SU-DHL-6 (cell line): ENCODE data around the gene PPARA.

Experiments
- H2AFZ ChIP-seq: fragments of 200-600 bp; sonication (generic); 2 replicates; pipeline ENCODE4 v1.6.1; 2014; ENCODE audit warnings: low read depth, mild to moderate bottlenecking, moderate library complexity, mixed read lengths, antibody characterized with exemption, low read length; ENCODE audit not compliant: severe bottlenecking
- H3F3A ChIP-seq: fragments of 200-600 bp; shearing (Covaris generic); 2 replicates; pipeline ENCODE4 v1.6.0; 2016; ENCODE audit warnings: antibody characterized with exemption, mild to moderate bottlenecking; ENCODE audit not compliant: insufficient read depth
- H3K27ac ChIP-seq: fragments of 200-600 bp; sonication (generic); 2 replicates; pipeline ENCODE4 v1.5.1; 2016; ENCODE audit warnings: low read depth, mild to moderate bottlenecking, low read length, moderate library complexity, mixed read lengths
- H3K27me3 ChIP-seq: fragments of 200-600 bp; sonication (generic), shearing (Covaris generic); 2 replicates; pipeline ENCODE4 v1.6.0; 2014; ENCODE audit warnings: mild to moderate bottlenecking, low read length
- H3K36me3 ChIP-seq: fragments of 200-600 bp; sonication (generic); 2 replicates; pipeline ENCODE4 v1.6.1; 2014; ENCODE audit warnings: mild to moderate bottlenecking, low read length, mixed read lengths
- H3K4me2 ChIP-seq: fragments of 300-600, 200-600 bp; shearing (Covaris generic), sonication (generic); 2 replicates; pipeline ENCODE4 v1.6.0; 2014; ENCODE audit warnings: low read length, low read depth, mild to moderate bottlenecking; ENCODE audit not compliant: poor library complexity, severe bottlenecking
- H3K4me3 ChIP-seq: fragments of 200-600 bp; sonication (generic); 2 replicates; pipeline ENCODE4 v1.5.1; 2014; ENCODE audit warnings: antibody characterized with exemption, low read length, mild to moderate bottlenecking, mixed read lengths; ENCODE audit not compliant: insufficient read depth, poor library complexity, severe bottlenecking
- H3K79me2 ChIP-seq: fragments of 200-600 bp; sonication (generic); 2 replicates; pipeline ENCODE4 v1.6.1; 2014; ENCODE audit warnings: mild to moderate bottlenecking, low read length, moderate library complexity; ENCODE audit not compliant: insufficient read depth
- H3K9ac ChIP-seq: fragments of 200-600 bp; sonication (generic); 2 replicates; pipeline ENCODE4 v1.7.0; 2014; ENCODE audit warnings: mild to moderate bottlenecking, low read length
- H3K9me2 ChIP-seq: fragments of 200-600 bp; sonication (generic); replicated peaks from 2 replicates; pipeline ENCODE4 v1.6.1; 2014; ENCODE audit warnings: low read length; ENCODE audit not compliant: insufficient read depth
- H3K9me3 ChIP-seq: fragments of 200-600 bp; sonication (generic); 2 replicates; pipeline ENCODE4 v1.6.1; 2014; ENCODE audit warnings: low read length, mixed read lengths; ENCODE audit not compliant: insufficient read depth
- H4K20me1 ChIP-seq: fragments of 200-600 bp; sonication (generic); 2 replicates; pipeline ENCODE4 v1.6.1; 2014; ENCODE audit warnings: low read depth, mild to moderate bottlenecking, antibody characterized with exemption, low read length, moderate library complexity, mixed read lengths
- CTCF ChIP-seq: fragments of 200-600 bp; sonication (generic); IDR thresholded peaks from one replicate; pipeline ENCODE4 v1.5.1; 2017; ENCODE audit warnings: antibody characterized with exemption, mild to moderate bottlenecking, low read length, moderate library complexity; ENCODE audit not compliant: insufficient read depth, poor library complexity, severe bottlenecking
- EZH2phosphoT487 ChIP-seq: fragments of 200-600 bp; sonication (generic), shearing (Covaris generic); conservative IDR thresholded peaks from 2 replicates; pipeline ENCODE4 v1.6.1; 2018; ENCODE audit warnings: mild to moderate bottlenecking, antibody characterized with exemption, low read length, moderate library complexity, mixed read lengths

Gene PPARA

GRCh38 chr22:46113110-46113909 is 37.0 kb upstream of the PPARA start:
- Histone ChIP-seq H3K27me3 (no peaks in the 10 kb centered on the region), H2AFZ (no peak overlapping the region), H3K4me2 (no peak overlapping the region), H4K20me1 (no peaks in the 10 kb centered on the region), H3K9ac (no peak overlapping the region), H3K9me3 (no peaks in the 10 kb centered on the region), H3K4me3 (no peak overlapping the region), H3F3A (no peaks in the 10 kb centered on the region), H3K9me2 (no peaks in the 10 kb centered on the region), H3K79me2 (no peaks in the 10 kb centered on the region), H3K27ac (no peak overlapping the region), H3K36me3 (no peaks in the 10 kb centered on the region)
- TF ChIP-seq EZH2phosphoT487 = no peak
- no peak for TF ChIP-seq CTCF

DNA sequence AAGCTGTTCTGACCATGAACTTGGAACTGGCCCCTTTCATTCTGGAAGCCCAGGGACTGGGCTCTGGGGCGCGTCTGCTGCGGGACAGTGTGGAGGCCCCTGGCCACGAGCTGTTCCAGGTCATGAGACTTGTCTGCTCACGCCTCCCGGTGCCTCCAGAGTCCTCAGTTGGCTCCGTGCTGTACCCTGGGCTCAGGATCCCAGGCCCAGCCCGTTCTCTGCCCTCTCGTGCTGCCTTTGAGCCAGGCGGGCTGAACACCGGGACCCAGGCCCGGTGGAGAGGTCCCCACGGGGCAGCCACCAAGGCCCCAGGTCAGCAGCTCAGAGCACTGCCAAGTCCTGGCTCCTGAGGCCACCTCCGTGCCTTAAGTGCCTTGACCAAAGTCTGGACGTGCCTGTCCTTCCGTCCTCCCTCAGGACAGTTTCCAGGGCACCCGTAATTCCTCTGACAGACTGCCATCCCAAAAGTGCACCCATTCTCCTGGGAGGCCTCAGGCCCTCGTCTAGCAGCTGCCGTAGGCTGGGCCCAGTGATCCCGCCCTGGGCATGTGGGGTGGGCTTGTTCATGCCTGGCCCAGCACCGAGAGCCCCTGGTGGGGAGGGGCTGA is 36.3 kb upstream of the PPARA start:
- Histone ChIP-seq H3K79me2 (no peaks in the 10 kb centered on the region), H3K9me2 (no peaks in the 10 kb centered on the region), H3K4me3 (no peak overlapping the region), H3F3A (no peaks in the 10 kb centered on the region), H4K20me1 (no peaks in the 10 kb centered on the region), H2AFZ (no peak overlapping the region), H3K9ac (no peak overlapping the region), H3K4me2 (no peak overlapping the region), H3K27ac (no peak overlapping the region), H3K27me3 (no peaks in the 10 kb centered on the region), H3K36me3 (no peaks in the 10 kb centered on the region), H3K9me3 (no peaks in the 10 kb centered on the region)
- no peak for TF ChIP-seq CTCF
- no peak for TF ChIP-seq EZH2phosphoT487

DNA sequence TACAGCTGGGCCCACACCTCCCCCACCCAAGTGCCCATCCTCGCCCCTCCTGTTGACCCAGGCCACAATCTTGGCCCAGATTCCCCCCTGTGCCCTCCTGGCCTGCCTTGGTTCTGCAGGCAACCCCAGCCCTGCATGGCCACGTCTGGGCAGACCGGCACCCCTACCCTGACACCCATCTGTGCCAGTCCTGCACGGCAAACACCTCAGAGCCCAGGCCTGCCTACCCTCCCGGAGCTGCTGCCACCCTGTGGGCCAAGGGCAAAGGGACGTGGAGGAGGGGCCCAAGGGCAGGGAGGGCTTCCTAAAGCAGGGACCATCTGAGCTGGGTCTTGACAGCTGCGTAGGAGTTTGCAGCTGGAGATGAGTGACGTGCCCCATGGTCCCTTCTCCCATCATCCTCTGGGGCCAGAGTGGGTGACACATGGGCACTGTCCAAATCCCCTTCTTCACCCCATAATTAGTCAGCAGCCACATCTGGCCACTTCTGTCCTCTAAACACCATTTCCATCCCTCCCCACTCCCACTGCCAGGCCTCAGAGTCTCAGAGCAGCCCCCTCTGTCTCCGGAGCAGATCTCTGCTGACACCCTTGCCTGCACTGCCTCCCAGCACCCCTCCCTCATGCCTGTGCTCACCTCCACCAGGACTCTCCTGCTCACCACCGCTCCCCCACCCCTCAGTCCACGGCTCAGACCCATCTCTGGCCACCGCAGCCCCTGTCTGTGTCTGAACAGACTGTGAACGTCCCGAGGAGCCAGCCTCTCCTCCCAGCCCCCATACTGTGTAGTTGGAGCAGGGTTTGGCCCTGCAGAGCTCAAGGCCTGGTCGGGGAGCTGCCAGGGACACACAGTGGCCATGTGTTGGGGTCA is 35.6 kb upstream of the PPARA start:
- Histone ChIP-seq H3K9ac (no peak overlapping the region), H3K4me3 (no peak overlapping the region), H3K27ac (no peak overlapping the region), H2AFZ (no peak overlapping the region), H3F3A (no peaks in the 10 kb centered on the region), H3K27me3 (no peaks in the 10 kb centered on the region), H3K9me3 (no peaks in the 10 kb centered on the region), H3K79me2 (no peaks in the 10 kb centered on the region), H3K4me2 (no peak overlapping the region), H4K20me1 (no peaks in the 10 kb centered on the region), H3K9me2 (no peaks in the 10 kb centered on the region), H3K36me3 (no peaks in the 10 kb centered on the region)
- no peak for TF ChIP-seq EZH2phosphoT487
- TF ChIP-seq CTCF = no peak
